Measurements from ENCODE around the gene INO80C. TPM values are rescaled to one million over a fixed set of nuclear protein-coding genes. Genes with fewer than 3 reads are reported as not detected.

INO80C gene
- total RNA-seq, 1 donor from 2014 or later, result 31.6 TPM

GRCh38 chr18:35521133-35521532 lies 23.4 kb upstream of the INO80C start:
- peaks cover 5% of the 10 kb centered on the region for H3K4me1 Mint-ChIP-seq (ENCODE audit: low read depth)
- peaks cover 8% of the 10 kb centered on the region for H3K27me3 Mint-ChIP-seq
- no peak for DNase-seq (ENCODE audit: low spot score, unreplicated experiment)
- no peak overlapping the region for H3K4me3 Mint-ChIP-seq (ENCODE audit: low read depth)
- H3K9me3 Mint-ChIP-seq (ENCODE audit: low read depth), result no peaks in the 10 kb centered on the region
- no peak overlapping the region for H3K27ac Mint-ChIP-seq
- no peaks in the 10 kb centered on the region for H3K36me3 Mint-ChIP-seq (ENCODE audit: insufficient read depth)
- no peak for TF ChIP-seq CTCF (IDR thresholded peaks at IDR 0.05; ENCODE audit: unreplicated experiment)

- Mint-ChIP-seq H3K27ac (no peak overlapping the region), H3K9me3 (ENCODE audit: low read depth) (no peaks in the 10 kb centered on the region), H3K4me1 (ENCODE audit: low read depth) (peaks cover 4% of the 10 kb centered on the region), H3K36me3 (ENCODE audit: insufficient read depth) (no peaks in the 10 kb centered on the region), H3K4me3 (ENCODE audit: low read depth) (no peak overlapping the region), H3K27me3 (peaks cover 12% of the 10 kb centered on the region)
- TF ChIP-seq CTCF (IDR thresholded peaks at IDR 0.05; ENCODE audit: unreplicated experiment), result no peak
- no peak for DNase-seq (ENCODE audit: low spot score, unreplicated experiment)
These were observed 21.6 kb upstream of the INO80C start for GRCh38 chr18:35519148-35519899.

- no peaks in the 10 kb centered on the region for H3K9me3 Mint-ChIP-seq (ENCODE audit: low read depth)
- no peak for DNase-seq (ENCODE audit: low spot score, unreplicated experiment)
- peaks cover 1% of the 10 kb centered on the region for H3K4me1 Mint-ChIP-seq (ENCODE audit: low read depth)
- TF ChIP-seq CTCF (IDR thresholded peaks at IDR 0.05; ENCODE audit: unreplicated experiment), result no peak
- no peak overlapping the region for H3K27ac Mint-ChIP-seq
- no peak overlapping the region for H3K4me3 Mint-ChIP-seq (ENCODE audit: low read depth)
- H3K27me3 Mint-ChIP-seq, result peaks cover 12% of the 10 kb centered on the region
- H3K36me3 Mint-ChIP-seq (ENCODE audit: insufficient read depth), result no peaks in the 10 kb centered on the region
These were observed 20.0 kb upstream of the INO80C start for GRCh38 chr18:35517715-35518114.

- Mint-ChIP-seq H3K27me3 (peaks cover 12% of the 10 kb centered on the region), H3K4me1 (ENCODE audit: low read depth) (no peaks in the 10 kb centered on the region), H3K9me3 (ENCODE audit: low read depth) (no peaks in the 10 kb centered on the region), H3K27ac (no peak overlapping the region), H3K4me3 (ENCODE audit: low read depth) (no peak overlapping the region), H3K36me3 (ENCODE audit: insufficient read depth) (no peaks in the 10 kb centered on the region)
- no peak for DNase-seq (ENCODE audit: low spot score, unreplicated experiment)
- no peak for TF ChIP-seq CTCF (IDR thresholded peaks at IDR 0.05; ENCODE audit: unreplicated experiment)
These were observed 19.0 kb upstream of the INO80C start for GRCh38 chr18:35516789-35517188.

GRCh38 chr18:35516351-35516750 lies 18.6 kb upstream of the INO80C start:
- TF ChIP-seq CTCF (IDR thresholded peaks at IDR 0.05; ENCODE audit: unreplicated experiment), result no peak
- no peaks in the 10 kb centered on the region for H3K36me3 Mint-ChIP-seq (ENCODE audit: insufficient read depth)
- no peak overlapping the region for H3K4me3 Mint-ChIP-seq (ENCODE audit: low read depth)
- peaks cover 12% of the 10 kb centered on the region for H3K27me3 Mint-ChIP-seq
- H3K4me1 Mint-ChIP-seq (ENCODE audit: low read depth), result no peaks in the 10 kb centered on the region
- no peaks in the 10 kb centered on the region for H3K9me3 Mint-ChIP-seq (ENCODE audit: low read depth)
- no peak for DNase-seq (ENCODE audit: low spot score, unreplicated experiment)
- H3K27ac Mint-ChIP-seq, result no peak overlapping the region

Measured in progenitor cell of endocrine pancreas (in vitro differentiated cells).